Chondrocyte (in vitro differentiated cells): ENCODE data around the gene OSGEP. TPM values are rescaled to one million over a fixed set of nuclear protein-coding genes. Genes with fewer than 3 reads are reported as not detected.

Source experiments
- DNase-seq: peaks from one replicate; pipeline ENCODE4 v3.0.0; 2021; ENCODE audit warnings: mixed read lengths, low spot score
- H3K27ac Mint-ChIP-seq: one replicate; pipeline ENCODE4 v1.8.0; 2021; ENCODE audit warnings: mild to moderate bottlenecking, moderate library complexity, mixed read lengths; ENCODE audit not compliant: unreplicated experiment
- H3K27me3 Mint-ChIP-seq: 2 replicates; pipeline ENCODE4 v1.8.0; 2021; ENCODE audit warnings: low read depth, mixed read lengths
- H3K36me3 Mint-ChIP-seq: 2 replicates; pipeline ENCODE4 v1.8.0; 2021; ENCODE audit warnings: low read depth, mixed read lengths
- H3K4me1 Mint-ChIP-seq: 2 replicates; pipeline ENCODE4 v1.8.0; 2021; ENCODE audit warnings: low read depth, mild to moderate bottlenecking, mixed read lengths
- H3K4me3 Mint-ChIP-seq: one replicate; pipeline ENCODE4 v1.8.0; 2021; ENCODE audit warnings: mild to moderate bottlenecking, moderate library complexity, mixed read lengths; ENCODE audit not compliant: unreplicated experiment
- H3K9me3 Mint-ChIP-seq: 2 replicates; pipeline ENCODE4 v1.8.0; 2021; ENCODE audit warnings: low read depth, mixed read lengths
- CTCF ChIP-seq: fragments of 200-600 bp; sonication (generic); IDR thresholded peaks from 2 replicates; pipeline ENCODE4 v1.5.0; 2021; ENCODE audit warnings: antibody characterized with exemption, mild to moderate bottlenecking, moderate library complexity
- total RNA-seq: library from RNA; stranded (reverse); gene quantifications from 3 replicates; pipeline ENCODE4 v1.2.1, GENCODE V29; 2021

OSGEP gene
- total RNA-seq, 1 donor from 2014 or later = 26.0 TPM

- no peak for DNase-seq
- TF ChIP-seq CTCF = no peak
- Mint-ChIP-seq H3K4me1 (peaks cover 7% of the 10 kb centered on the region), H3K9me3 (no peaks in the 10 kb centered on the region), H3K27ac (no peak overlapping the region), H3K36me3 (no peaks in the 10 kb centered on the region), H3K27me3 (no peaks in the 10 kb centered on the region), H3K4me3 (no peak overlapping the region)
These were observed 25.8 kb downstream of the OSGEP start for GRCh38 chr14:20428802-20429201.

GRCh38 chr14:20428010-20428365, 26.6 kb downstream of the OSGEP start:
- Mint-ChIP-seq H3K27ac (peak overlapping the region; percentile 20), H3K4me1 (peaks cover 7% of the 10 kb centered on the region), H3K9me3 (no peaks in the 10 kb centered on the region), H3K4me3 (no peak overlapping the region), H3K36me3 (no peaks in the 10 kb centered on the region), H3K27me3 (no peaks in the 10 kb centered on the region)
- no peak for TF ChIP-seq CTCF
- DNase-seq = no peak

GRCh38 chr14:20427231-20428009, 27.2 kb downstream of the OSGEP start:
- H3K36me3 Mint-ChIP-seq = no peaks in the 10 kb centered on the region
- H3K27me3 Mint-ChIP-seq = no peaks in the 10 kb centered on the region
- peak overlapping the region; percentile 24 for H3K27ac Mint-ChIP-seq
- H3K4me3 Mint-ChIP-seq = no peak overlapping the region
- DNase-seq = no peak
- H3K4me1 Mint-ChIP-seq = peaks cover 7% of the 10 kb centered on the region
- no peaks in the 10 kb centered on the region for H3K9me3 Mint-ChIP-seq
- no peak for TF ChIP-seq CTCF

- Mint-ChIP-seq H3K27ac (no peak overlapping the region), H3K4me1 (peaks cover 7% of the 10 kb centered on the region), H3K9me3 (no peaks in the 10 kb centered on the region), H3K36me3 (no peaks in the 10 kb centered on the region), H3K4me3 (no peak overlapping the region), H3K27me3 (no peaks in the 10 kb centered on the region)
- no peak for DNase-seq
- TF ChIP-seq CTCF = no peak
These were observed 29.8 kb downstream of the OSGEP start for GRCh38 chr14:20424851-20425250.

GRCh38 chr14:20422886-20423285, 31.7 kb downstream of the OSGEP start:
- no peak for DNase-seq
- no peaks in the 10 kb centered on the region for H3K36me3 Mint-ChIP-seq
- no peak overlapping the region for H3K27ac Mint-ChIP-seq
- TF ChIP-seq CTCF = no peak
- no peaks in the 10 kb centered on the region for H3K27me3 Mint-ChIP-seq
- H3K4me3 Mint-ChIP-seq = no peak overlapping the region
- H3K9me3 Mint-ChIP-seq = no peaks in the 10 kb centered on the region
- H3K4me1 Mint-ChIP-seq = peaks cover 7% of the 10 kb centered on the region
